ENCODE results near the gene GPAM. TPM values are rescaled to one million over a fixed set of nuclear protein-coding genes. Genes with fewer than 3 reads are reported as not detected.

GPAM gene
- total RNA-seq, 1 experiment from 2014 or later: 12.2 TPM

DNA sequence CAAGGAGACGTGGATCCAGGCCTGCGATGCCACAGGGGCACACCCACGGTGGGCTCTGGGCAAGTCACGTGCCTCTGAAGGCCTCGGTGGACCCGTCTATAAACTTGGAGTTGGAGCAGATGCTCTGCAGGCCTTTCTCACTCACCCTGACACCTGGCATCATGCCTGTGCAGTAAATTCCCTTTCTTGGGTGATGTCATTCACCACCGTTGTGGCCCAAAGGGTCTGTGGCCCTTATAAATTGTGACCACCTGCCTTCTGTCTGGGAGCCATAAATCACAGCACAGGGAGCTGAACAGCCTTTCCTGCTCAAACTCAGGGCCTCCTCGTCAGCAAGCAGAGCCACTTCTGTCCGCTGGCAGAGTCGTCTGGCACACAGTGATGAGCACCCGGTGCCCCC is 52.2 kb downstream of the GPAM start:
- DNase-seq (ENCODE audit: low spot score) (no peak), ATAC-seq (no peak)
- TF ChIP-seq ZNF138 (CRISPR knock-in tag; conservative IDR thresholded peaks at IDR 0.05) (no peak), NFATC4 (CRISPR knock-in tag; IDR thresholded peaks at IDR 0.05) (no peak), ELF4 (CRISPR knock-in tag; IDR thresholded peaks at IDR 0.05; ENCODE audit: low read depth) (no peak), NFYB (CRISPR knock-in tag; conservative IDR thresholded peaks at IDR 0.05; ENCODE audit: low read depth) (no peak), SOX15 (CRISPR knock-in tag; IDR thresholded peaks at IDR 0.05) (no peak), ERG (CRISPR knock-in tag; IDR thresholded peaks at IDR 0.05) (no peak), SMAD3 (CRISPR knock-in tag; IDR thresholded peaks at IDR 0.05; ENCODE audit: borderline replicate concordance) (no peak), ATF6 (CRISPR knock-in tag; IDR thresholded peaks at IDR 0.05) (no peak), ZNF396 (CRISPR knock-in tag; IDR thresholded peaks at IDR 0.05; ENCODE audit: borderline replicate concordance) (no peak), TEAD4 (CRISPR knock-in tag; IDR thresholded peaks at IDR 0.05) (no peak), NFE2L1 (CRISPR knock-in tag; IDR thresholded peaks at IDR 0.05) (no peak), GTF2I (CRISPR knock-in tag; conservative IDR thresholded peaks at IDR 0.05) (no peak), NR2C2 (CRISPR knock-in tag; IDR thresholded peaks at IDR 0.05) (no peak), HMGA2 (CRISPR knock-in tag; IDR thresholded peaks at IDR 0.05) (no peak), ZNF671 (CRISPR knock-in tag; IDR thresholded peaks at IDR 0.05) (no peak)
- TF ChIP-seq, protein P1, sequence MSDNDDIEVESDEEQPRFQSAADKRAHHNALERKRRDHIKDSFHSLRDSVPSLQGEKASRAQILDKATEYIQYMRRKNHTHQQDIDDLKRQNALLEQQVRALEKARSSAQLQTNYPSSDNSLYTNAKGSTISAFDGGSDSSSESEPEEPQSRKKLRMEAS (CRISPR knock-in tag; IDR thresholded peaks at IDR 0.05): no peak
- TF ChIP-seq, protein P2, sequence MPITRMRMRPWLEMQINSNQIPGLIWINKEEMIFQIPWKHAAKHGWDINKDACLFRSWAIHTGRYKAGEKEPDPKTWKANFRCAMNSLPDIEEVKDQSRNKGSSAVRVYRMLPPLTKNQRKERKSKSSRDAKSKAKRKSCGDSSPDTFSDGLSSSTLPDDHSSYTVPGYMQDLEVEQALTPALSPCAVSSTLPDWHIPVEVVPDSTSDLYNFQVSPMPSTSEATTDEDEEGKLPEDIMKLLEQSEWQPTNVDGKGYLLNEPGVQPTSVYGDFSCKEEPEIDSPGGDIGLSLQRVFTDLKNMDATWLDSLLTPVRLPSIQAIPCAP (CRISPR knock-in tag; IDR thresholded peaks at IDR 0.05): no peak
- TF ChIP-seq, protein P3, sequence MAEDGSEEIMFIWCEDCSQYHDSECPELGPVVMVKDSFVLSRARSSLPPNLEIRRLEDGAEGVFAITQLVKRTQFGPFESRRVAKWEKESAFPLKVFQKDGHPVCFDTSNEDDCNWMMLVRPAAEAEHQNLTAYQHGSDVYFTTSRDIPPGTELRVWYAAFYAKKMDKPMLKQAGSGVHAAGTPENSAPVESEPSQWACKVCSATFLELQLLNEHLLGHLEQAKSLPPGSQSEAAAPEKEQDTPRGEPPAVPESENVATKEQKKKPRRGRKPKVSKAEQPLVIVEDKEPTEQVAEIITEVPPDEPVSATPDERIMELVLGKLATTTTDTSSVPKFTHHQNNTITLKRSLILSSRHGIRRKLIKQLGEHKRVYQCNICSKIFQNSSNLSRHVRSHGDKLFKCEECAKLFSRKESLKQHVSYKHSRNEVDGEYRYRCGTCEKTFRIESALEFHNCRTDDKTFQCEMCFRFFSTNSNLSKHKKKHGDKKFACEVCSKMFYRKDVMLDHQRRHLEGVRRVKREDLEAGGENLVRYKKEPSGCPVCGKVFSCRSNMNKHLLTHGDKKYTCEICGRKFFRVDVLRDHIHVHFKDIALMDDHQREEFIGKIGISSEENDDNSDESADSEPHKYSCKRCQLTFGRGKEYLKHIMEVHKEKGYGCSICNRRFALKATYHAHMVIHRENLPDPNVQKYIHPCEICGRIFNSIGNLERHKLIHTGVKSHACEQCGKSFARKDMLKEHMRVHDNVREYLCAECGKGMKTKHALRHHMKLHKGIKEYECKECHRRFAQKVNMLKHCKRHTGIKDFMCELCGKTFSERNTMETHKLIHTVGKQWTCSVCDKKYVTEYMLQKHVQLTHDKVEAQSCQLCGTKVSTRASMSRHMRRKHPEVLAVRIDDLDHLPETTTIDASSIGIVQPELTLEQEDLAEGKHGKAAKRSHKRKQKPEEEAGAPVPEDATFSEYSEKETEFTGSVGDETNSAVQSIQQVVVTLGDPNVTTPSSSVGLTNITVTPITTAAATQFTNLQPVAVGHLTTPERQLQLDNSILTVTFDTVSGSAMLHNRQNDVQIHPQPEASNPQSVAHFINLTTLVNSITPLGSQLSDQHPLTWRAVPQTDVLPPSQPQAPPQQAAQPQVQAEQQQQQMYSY (CRISPR knock-in tag; IDR thresholded peaks at IDR 0.05): no peak
- TF ChIP-seq, protein P4, sequence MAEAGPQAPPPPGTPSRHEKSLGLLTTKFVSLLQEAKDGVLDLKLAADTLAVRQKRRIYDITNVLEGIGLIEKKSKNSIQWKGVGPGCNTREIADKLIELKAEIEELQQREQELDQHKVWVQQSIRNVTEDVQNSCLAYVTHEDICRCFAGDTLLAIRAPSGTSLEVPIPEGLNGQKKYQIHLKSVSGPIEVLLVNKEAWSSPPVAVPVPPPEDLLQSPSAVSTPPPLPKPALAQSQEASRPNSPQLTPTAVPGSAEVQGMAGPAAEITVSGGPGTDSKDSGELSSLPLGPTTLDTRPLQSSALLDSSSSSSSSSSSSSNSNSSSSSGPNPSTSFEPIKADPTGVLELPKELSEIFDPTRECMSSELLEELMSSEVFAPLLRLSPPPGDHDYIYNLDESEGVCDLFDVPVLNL (CRISPR knock-in tag; IDR thresholded peaks at IDR 0.05; ENCODE audit: borderline replicate concordance, low read depth): no peak
- Mint-ChIP-seq H3K27ac (no peak overlapping the region), H3K4me1 (peaks cover 16% of the 10 kb centered on the region), H3K27me3 (ENCODE audit: low read depth) (no peaks in the 10 kb centered on the region), H3K4me3 (no peak overlapping the region), H3K9me3 (no peaks in the 10 kb centered on the region), H3K36me3 (no peaks in the 10 kb centered on the region)
- POLR2A ChIA-PET: no interaction called here
- CTCF ChIA-PET: no interaction called here

Measured in WTC11 (cell line).